WTC11 (cell line): ENCODE data around the gene NECAB3.

Source experiments
- ATF2 ChIP-seq: sonication (generic); formaldehyde crosslinking; IDR thresholded peaks from 2 replicates; pipeline ENCODE4 v1.8.1; 2022; ENCODE audit warnings: low read depth, missing genetic modification reagents, borderline replicate concordance
- CREB1 ChIP-seq: sonication (generic); formaldehyde crosslinking; IDR thresholded peaks from 2 replicates; pipeline ENCODE4 v1.8.0; 2023; ENCODE audit warnings: mild to moderate bottlenecking, missing genetic modification reagents
- CTCF ChIP-seq: fragments of 200-600 bp; IDR thresholded peaks from 2 replicates; pipeline ENCODE4 v1.8.0; 2022; ENCODE audit warnings: antibody characterized with exemption
- E2F1 ChIP-seq: sonication (generic); formaldehyde crosslinking; IDR thresholded peaks from 2 replicates; pipeline ENCODE4 v1.8.0; 2022; ENCODE audit warnings: mild to moderate bottlenecking, missing genetic modification reagents
- ETV6 ChIP-seq: sonication (generic); formaldehyde crosslinking; IDR thresholded peaks from 2 replicates; pipeline ENCODE4 v1.8.1; 2022; ENCODE audit warnings: mild to moderate bottlenecking, missing genetic modification reagents
- NFE2L1 ChIP-seq: sonication (generic); formaldehyde crosslinking; IDR thresholded peaks from 2 replicates; pipeline ENCODE4 v1.8.1; 2023; ENCODE audit warnings: missing genetic modification reagents
- SP1 ChIP-seq: sonication (generic); formaldehyde crosslinking; conservative IDR thresholded peaks from 2 replicates; pipeline ENCODE4 v1.8.1; 2022; ENCODE audit warnings: missing genetic modification reagents
- TCF7 ChIP-seq: sonication (generic); formaldehyde crosslinking; IDR thresholded peaks from 2 replicates; pipeline ENCODE4 v1.8.0; 2022; ENCODE audit warnings: mild to moderate bottlenecking, low read depth, missing genetic modification reagents, moderate library complexity
- TP53 ChIP-seq: sonication (generic); formaldehyde crosslinking; IDR thresholded peaks from 2 replicates; pipeline ENCODE4 v1.8.1; 2023; ENCODE audit warnings: mild to moderate bottlenecking, missing genetic modification reagents
- ZNF121 ChIP-seq: sonication (generic); formaldehyde crosslinking; IDR thresholded peaks from 2 replicates; pipeline ENCODE4 v1.8.0; 2023; ENCODE audit warnings: missing genetic modification reagents
- ZNF138 ChIP-seq: sonication (generic); formaldehyde crosslinking; conservative IDR thresholded peaks from 2 replicates; pipeline ENCODE4 v1.8.1; 2022; ENCODE audit warnings: mild to moderate bottlenecking, moderate library complexity, missing genetic modification reagents
- ZNF396 ChIP-seq: fragments of 250-450 bp; sonication (Bioruptor Pico); IDR thresholded peaks from 2 replicates; pipeline ENCODE4 v1.8.0; 2021; ENCODE audit warnings: mild to moderate bottlenecking, moderate library complexity, borderline replicate concordance
- ZNF416 ChIP-seq: fragments of 250-450 bp; sonication (Bioruptor Pico); IDR thresholded peaks from 2 replicates; pipeline ENCODE4 v1.9.0; 2021; ENCODE audit warnings: mild to moderate bottlenecking, inconsistent platforms

- no peak for TF ChIP-seq ETV6
- no peak for TF ChIP-seq ZNF138
- no peak for TF ChIP-seq TCF7 (CRISPR knock-in tag)
- TF ChIP-seq CTCF, result no peak
- no peak for TF ChIP-seq TP53
- TF ChIP-seq ZNF396 (CRISPR knock-in tag), result no peak
- no peak for TF ChIP-seq ATF2
- no peak for TF ChIP-seq ZNF121
- no peak for TF ChIP-seq CREB1 (CRISPR knock-in tag)
- TF ChIP-seq ZNF416 (CRISPR knock-in tag), result no peak
- no peak for TF ChIP-seq NFE2L1 (CRISPR knock-in tag)
- TF ChIP-seq E2F1 (CRISPR knock-in tag), result no peak
- no peak for TF ChIP-seq SP1
Observed at GRCh38 chr20:33716498-33716897, 42.3 kb upstream of the NECAB3 start.
